Left ventricle myocardium inferior (tissue), 1 donor: ENCODE measurements around the gene DCUN1D1. TPM values are rescaled to one million over a fixed set of nuclear protein-coding genes. Genes with fewer than 3 reads are reported as not detected.

Source experiments
- DNase-seq: peaks from one replicate; pipeline ENCODE4 v3.0.0-alpha.2; 2020
- H3K27ac ChIP-seq: fragments of 200-600 bp; replicated peaks from 2 replicates; pipeline ENCODE4 v1.8.0; 2021
- H3K27me3 ChIP-seq: fragments of 200-600 bp; 2 replicates; pipeline ENCODE4 v1.8.0; 2021; ENCODE audit warnings: low read depth
- H3K36me3 ChIP-seq: fragments of 200-600 bp; 2 replicates; pipeline ENCODE4 v1.8.0; 2021
- H3K4me1 ChIP-seq: fragments of 200-600 bp; 2 replicates; pipeline ENCODE4 v1.8.0; 2021
- H3K4me3 ChIP-seq: fragments of 200-600 bp; 2 replicates; pipeline ENCODE4 v1.8.0; 2021; ENCODE audit warnings: mild to moderate bottlenecking, moderate library complexity
- H3K9me3 ChIP-seq: fragments of 200-600 bp; replicated peaks from 2 replicates; pipeline ENCODE4 v1.8.0; 2021
- intact Hi-C: fragments of 100-400 bp; cut with micrococcal nuclease; formaldehyde crosslinking; loops from one replicate; pipeline ENCODE4 v1.11.0; 2022
- total RNA-seq: library from RNA; stranded (reverse); fragmentation: NEBNext Ultra II Directional; extraction: Animal tissue kit (Norgen Biotek cat#: 25700); gene quantifications from one replicate; pipeline ENCODE4 v1.2.1, GENCODE V29; 2021
- TF ChIP-seq, protein P1 (sequence below): fragments of 200-600 bp; IDR thresholded peaks from 2 replicates; pipeline ENCODE4 v1.8.0; 2021; ENCODE audit warnings: antibody characterized with exemption, mild to moderate bottlenecking, borderline replicate concordance
- donor health status: DM: no; HTN: yes; CAD: no; lungs with severe emphysema.

Gene DCUN1D1
- total RNA-seq, 1 donor from 2014 or later, result 31.7 TPM

- Histone ChIP-seq H3K4me1 (peaks cover 28% of the 10 kb centered on the region), H3K27ac (no peak overlapping the region), H3K9me3 (no peaks in the 10 kb centered on the region), H3K36me3 (peaks cover 6% of the 10 kb centered on the region), H3K27me3 (no peaks in the 10 kb centered on the region), H3K4me3 (no peak overlapping the region)
- intact Hi-C loops, result no loop called here
- no peak for DNase-seq
- TF ChIP-seq, protein P1, sequence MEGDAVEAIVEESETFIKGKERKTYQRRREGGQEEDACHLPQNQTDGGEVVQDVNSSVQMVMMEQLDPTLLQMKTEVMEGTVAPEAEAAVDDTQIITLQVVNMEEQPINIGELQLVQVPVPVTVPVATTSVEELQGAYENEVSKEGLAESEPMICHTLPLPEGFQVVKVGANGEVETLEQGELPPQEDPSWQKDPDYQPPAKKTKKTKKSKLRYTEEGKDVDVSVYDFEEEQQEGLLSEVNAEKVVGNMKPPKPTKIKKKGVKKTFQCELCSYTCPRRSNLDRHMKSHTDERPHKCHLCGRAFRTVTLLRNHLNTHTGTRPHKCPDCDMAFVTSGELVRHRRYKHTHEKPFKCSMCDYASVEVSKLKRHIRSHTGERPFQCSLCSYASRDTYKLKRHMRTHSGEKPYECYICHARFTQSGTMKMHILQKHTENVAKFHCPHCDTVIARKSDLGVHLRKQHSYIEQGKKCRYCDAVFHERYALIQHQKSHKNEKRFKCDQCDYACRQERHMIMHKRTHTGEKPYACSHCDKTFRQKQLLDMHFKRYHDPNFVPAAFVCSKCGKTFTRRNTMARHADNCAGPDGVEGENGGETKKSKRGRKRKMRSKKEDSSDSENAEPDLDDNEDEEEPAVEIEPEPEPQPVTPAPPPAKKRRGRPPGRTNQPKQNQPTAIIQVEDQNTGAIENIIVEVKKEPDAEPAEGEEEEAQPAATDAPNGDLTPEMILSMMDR, result no peak
These were observed 59.7 kb downstream of the DCUN1D1 start for GRCh38 chr3:182920515-182921084.

GRCh38 chr3:182919866-182920357 lies 60.4 kb downstream of the DCUN1D1 start:
- no peak overlapping the region for H3K4me3 ChIP-seq
- intact Hi-C loops, result no loop called here
- H3K27me3 ChIP-seq, result no peaks in the 10 kb centered on the region
- TF ChIP-seq, protein P1, result no peak
- peaks cover 10% of the 10 kb centered on the region for H3K36me3 ChIP-seq
- H3K4me1 ChIP-seq, result peaks cover 21% of the 10 kb centered on the region
- no peak overlapping the region for H3K27ac ChIP-seq
- no peak for DNase-seq
- no peaks in the 10 kb centered on the region for H3K9me3 ChIP-seq

DNA sequence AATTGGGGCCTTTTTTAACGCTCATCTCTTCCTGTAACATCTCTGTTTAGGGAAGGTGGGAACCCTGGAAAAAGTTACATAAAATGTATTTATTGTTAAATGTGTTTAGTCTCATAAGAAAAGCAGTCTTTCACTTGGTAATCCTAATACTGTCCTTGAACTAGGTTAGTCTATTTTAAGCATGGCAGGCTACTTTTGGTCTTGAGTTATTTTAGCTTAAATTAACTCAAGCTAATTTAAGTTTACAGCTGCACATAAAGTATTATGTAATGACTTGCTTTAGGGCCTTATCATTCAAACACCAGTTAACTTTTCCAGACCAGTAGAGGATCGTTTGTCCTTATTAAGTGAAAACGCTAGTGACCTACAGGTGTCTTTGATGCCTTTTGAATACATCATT lies 63.2 kb downstream of the DCUN1D1 start:
- TF ChIP-seq, protein P1, result no peak
- Histone ChIP-seq H3K27ac (no peak overlapping the region), H3K4me1 (peaks cover 19% of the 10 kb centered on the region), H3K27me3 (no peaks in the 10 kb centered on the region), H3K9me3 (no peaks in the 10 kb centered on the region), H3K4me3 (no peak overlapping the region), H3K36me3 (peaks cover 24% of the 10 kb centered on the region)
- intact Hi-C loops, result no loop called here
- no peak for DNase-seq

GRCh38 chr3:182914341-182914740 lies 66.0 kb downstream of the DCUN1D1 start:
- no peak overlapping the region for H3K27ac ChIP-seq
- no peaks in the 10 kb centered on the region for H3K27me3 ChIP-seq
- TF ChIP-seq, protein P1, result no peak
- H3K9me3 ChIP-seq, result no peaks in the 10 kb centered on the region
- H3K4me1 ChIP-seq, result peaks cover 3% of the 10 kb centered on the region
- peaks cover 21% of the 10 kb centered on the region for H3K36me3 ChIP-seq
- intact Hi-C loops, result no loop called here
- DNase-seq, result no peak
- no peak overlapping the region for H3K4me3 ChIP-seq

DNA sequence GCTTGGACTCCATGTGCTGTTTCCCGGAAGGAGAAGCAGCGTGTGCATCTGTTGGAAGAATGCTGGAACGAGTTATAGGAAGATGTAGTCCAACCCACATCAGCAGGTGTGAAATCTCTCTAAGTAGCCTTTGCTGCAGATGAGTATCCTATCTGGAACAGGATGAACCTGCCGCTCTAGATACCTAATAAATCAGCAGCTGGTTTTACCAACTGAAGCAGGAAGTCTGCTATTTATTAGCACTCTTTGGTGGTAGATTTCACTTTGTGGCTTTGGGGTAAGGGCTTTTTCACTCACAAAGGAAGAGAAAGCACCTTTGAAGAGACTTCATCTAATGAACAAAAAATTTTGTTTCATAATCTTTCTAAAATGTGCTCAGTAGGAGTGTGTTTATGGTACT lies 66.4 kb downstream of the DCUN1D1 start:
- intact Hi-C loops, result no loop called here
- Histone ChIP-seq H3K4me1 (peaks cover 3% of the 10 kb centered on the region), H3K36me3 (peaks cover 21% of the 10 kb centered on the region), H3K4me3 (no peak overlapping the region), H3K27me3 (no peaks in the 10 kb centered on the region), H3K9me3 (no peaks in the 10 kb centered on the region), H3K27ac (no peak overlapping the region)
- no peak for DNase-seq
- TF ChIP-seq, protein P1, result no peak
